Stimulated activated CD8-positive, alpha-beta memory T cell treated with anti-CD3 and anti-CD28 coated beads, Interleukin-2, amount 100 ng/mL, for 48 hours (primary cell): Measurements from ENCODE around the gene BCAM.

Experiments
- DNase-seq, 2 donors: peaks; one replicate each; pipeline ENCODE4 v3.0.0-alpha.2; 2020; ENCODE audit warnings: low read depth in 2 of 2

The BCAM gene

DNA sequence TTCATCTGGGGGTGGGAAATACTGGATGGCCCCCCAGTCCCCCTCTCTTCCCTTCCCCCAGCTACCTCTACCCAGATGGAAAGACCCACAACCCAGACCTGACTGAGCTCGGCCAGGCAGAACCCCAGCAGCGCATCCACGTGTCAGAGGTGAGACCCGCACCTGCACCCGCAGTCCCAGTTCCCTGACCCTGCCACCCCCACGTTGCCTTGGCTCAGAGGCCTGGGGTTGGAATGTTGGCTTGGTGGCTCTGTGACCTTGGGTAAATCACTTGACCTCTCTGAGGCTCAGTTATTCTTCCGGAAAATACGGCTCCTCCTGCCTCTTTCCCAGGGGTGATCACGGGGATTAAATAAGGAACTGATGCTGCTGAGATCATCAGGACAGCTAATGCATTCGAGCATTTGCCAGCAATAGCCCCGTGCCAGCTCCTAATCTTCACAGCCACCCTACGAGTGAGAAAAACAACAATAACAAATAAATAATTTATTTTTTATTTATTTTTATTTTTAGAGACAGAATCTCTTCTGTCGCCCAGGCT is 18.9 kb upstream of the BCAM start:
- no peak for DNase-seq

DNA sequence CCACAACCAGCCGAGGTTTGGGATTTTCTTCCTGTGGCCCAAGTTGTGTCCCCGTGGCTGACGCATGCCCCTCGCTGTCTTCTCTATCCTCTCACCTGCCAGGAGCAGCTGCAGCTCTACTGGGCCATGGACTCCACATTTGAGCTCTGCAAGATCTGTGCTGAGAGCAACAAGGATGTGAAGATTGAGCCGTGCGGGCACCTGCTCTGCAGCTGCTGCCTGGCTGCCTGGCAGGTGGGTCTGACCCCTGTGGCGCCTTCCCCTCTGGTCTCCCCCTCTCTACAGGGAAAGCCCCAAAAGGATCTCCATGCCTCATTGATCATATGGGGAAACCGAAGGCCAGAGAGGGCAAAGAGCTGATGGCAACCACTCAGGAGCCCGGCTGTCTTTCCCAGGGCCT is 16.6 kb upstream of the BCAM start:
- no peak for DNase-seq

DNA sequence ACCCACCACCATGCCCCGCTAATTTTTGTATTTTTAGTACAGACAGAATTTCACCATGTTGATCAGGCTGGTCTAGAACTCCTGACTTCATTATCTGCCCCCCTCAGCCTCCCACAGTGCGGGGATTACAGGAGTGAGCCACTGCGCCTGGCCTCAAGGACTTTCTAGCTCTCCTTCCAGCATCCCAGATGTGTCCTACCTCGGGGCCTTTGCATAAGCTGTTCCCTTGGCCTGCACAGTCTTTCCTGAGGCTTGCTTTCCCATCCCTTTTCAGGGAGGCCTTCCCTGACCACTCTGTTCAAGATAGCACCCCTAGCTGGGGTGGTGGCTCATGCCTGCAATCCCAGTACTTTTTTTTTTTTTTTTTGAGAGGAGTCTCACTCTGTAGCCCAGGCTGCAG is 14.3 kb upstream of the BCAM start:
- DNase-seq = no peak

DNA sequence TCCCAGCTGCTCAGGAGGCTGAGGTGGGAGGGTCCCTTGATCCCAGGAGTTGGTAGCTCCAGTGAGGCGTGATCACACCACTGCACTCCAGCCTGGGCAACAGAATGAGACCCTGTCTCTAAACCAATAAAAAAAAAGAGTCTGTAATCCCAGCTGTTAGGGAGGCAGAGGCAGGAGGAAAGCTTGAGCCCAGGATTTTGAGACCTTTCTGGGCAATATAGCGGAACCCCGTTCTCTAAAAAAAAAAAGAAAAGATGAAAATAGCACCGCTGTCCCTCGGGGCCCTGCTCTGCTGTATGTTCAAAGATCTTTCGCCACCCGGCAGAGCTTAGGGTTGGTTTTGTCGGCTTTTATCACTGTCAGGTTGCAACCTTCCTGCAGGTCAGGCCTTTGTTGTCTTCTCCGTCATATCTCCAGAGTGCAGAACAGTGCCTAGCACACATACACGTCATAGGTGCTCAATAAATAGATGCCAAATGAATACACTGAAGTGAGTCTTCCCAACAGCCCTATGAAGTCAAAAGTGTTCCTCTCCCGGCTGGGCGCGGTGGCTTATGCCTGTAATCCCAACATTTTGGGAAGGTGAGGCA is 13.4 kb upstream of the BCAM start:
- no peak for DNase-seq

DNA sequence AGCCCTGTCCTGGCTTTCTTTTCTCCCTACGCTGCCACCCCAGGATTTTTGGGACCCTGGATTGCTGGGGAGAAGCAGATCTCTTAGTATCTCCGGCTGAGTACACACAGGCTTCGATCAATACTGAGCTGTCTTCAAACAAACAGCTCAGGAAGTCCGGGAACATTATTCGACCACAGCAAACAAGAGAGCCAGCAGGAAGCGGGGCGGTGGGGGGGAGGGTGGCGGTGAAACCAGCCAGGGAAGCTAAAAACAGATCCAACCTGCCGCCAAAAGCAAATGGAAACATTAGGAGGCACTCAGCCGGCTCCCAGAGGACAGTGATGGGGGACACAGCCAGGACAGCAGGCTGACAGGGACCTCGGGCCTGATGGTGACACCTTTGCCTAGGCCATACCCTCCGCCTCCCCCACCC is 12.2 kb upstream of the BCAM start:
- DNase-seq = no peak

DNA sequence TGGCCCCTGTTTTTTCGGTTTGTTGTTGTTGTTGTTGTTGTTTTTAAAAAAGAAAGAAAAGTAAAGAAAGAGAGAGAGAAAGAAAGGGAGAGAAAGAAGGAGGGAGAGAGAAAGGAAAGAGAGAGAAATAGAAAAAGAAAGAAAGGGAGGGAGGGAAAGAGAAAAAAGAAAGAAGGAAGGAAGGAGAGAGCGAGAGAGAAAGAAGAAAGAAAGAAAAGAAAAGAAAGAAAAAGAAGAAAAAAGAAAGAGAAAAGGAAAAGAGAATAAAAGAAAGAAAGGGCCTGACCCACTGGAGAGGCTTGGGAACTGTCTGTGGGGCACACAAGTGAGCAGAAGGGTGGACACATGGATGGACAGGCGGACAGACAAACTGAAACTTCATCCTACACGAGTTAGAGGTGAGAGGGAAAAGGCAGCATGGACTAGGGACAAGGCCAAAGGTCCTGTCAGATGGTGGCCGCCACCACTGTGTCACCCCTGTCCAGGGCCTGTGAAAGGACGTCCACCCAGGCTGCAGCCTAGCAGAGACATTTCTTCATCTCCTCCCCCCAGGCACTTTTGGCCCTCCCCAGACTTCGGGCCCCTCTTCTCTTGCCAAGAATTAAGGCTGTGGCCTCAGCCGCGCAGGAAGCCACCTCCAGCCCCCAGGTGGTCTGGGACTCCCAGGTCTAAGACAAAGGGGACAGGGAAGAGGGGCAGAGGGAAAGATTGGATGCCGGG is 9.1 kb upstream of the BCAM start:
- DNase-seq = no peak

DNA sequence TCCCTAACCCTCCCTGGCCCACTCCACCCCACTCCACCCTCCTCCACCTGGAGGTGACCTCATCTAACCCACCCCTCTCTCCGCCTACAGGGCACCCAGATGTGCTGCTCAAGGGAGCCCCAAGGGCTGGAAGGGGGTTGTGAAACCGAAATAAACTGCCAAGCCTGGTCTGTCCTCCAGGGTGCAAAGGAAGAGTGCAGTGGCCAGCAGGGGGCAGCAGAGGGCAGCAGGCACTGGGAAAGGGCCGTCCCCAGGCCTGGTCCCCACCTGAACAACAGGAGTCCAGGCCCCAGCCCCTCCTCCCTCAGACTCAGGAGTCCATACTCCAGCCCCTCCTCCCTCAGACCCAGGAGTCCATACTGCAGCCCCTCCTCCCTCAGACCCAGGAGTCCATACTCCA is 8.4 kb upstream of the BCAM start:
- DNase-seq = peak; percentile 75 to 81

DNA sequence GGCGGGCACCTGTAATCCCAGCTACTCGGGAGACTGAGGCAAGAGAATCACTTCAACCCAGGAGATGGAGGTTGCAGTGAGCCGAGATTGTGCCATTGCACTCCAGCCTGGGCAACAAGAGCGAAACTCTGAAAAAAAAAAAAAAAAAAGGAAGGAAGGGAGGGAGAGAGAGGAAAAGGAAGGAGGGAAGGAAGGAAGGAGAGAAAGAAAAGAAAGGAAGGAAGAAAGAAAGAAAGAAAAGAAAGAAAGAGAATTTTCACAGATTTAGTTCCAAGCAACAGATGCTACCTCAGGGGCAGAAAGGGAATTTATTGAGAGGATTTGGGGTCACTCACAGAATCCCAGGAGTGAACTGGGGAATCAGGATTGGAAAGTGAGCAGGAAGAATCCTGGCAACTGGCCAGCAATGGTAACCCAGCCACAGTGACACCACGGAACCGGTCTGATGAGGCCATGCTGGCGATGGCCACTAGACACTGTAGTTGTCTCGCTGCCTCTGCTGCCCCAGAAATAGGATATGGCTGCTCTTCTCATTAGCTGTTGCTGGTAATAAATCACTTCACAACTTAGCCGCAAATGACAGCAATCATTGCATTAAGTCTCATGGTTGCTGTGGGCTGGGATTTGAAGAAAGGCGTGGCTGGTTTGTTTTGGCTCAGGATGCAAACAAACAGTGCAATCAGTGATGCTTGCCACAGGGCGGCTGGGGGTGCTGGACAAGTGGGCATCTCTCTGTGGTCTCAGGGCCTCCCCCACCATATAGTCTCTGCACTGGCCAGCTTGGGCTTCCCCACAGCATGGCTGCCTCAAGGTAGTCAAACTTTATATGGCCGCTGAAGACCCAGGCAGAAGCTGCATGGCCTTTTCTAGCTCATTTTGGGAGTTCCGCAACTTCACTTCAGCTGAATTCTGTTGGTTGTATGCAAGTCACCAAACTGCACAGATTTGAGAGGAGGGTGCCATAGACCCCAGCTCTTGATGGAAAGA is 5.2 kb upstream of the BCAM start:
- no peak for DNase-seq

DNA sequence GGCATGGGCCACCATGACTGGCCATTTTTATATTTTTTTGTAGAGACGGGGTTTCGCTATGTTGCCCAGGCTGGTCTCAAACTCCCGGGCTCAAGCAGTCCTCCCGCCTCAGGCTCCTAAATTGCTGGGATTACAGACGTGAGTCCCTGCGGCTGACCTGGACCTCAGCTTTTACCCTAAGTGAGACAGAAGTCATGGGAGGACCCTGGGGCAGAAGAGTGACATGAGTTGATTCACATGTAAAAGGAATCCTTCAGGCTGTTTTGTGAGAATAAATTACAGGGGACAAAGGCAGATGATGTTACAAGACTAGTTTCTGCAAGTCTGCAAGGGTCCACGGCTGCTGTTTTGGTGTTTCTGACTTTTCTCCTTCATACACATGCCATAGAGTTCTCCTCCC is 2.6 kb upstream of the BCAM start:
- DNase-seq = no peak

DNA sequence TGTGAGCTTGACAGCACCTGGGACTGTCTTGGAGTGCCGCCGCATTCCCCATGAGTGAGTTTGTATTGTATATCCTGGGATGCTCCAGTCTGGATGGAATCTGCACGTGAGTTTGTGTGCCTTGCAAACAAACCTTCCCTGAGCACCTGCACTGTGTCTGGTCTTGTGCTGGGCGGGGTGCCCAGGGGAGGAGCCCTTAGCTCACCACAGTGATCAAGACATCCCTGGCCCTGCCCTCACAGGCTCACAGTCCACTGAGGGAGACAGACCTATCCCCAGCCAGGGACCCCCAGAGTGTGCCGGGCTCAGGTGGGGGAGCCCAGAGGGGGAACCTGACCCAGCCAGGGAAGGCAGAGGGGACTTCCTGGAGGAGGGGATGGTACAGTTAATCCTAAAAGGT is 1.7 kb upstream of the BCAM start:
- no peak for DNase-seq

DNA sequence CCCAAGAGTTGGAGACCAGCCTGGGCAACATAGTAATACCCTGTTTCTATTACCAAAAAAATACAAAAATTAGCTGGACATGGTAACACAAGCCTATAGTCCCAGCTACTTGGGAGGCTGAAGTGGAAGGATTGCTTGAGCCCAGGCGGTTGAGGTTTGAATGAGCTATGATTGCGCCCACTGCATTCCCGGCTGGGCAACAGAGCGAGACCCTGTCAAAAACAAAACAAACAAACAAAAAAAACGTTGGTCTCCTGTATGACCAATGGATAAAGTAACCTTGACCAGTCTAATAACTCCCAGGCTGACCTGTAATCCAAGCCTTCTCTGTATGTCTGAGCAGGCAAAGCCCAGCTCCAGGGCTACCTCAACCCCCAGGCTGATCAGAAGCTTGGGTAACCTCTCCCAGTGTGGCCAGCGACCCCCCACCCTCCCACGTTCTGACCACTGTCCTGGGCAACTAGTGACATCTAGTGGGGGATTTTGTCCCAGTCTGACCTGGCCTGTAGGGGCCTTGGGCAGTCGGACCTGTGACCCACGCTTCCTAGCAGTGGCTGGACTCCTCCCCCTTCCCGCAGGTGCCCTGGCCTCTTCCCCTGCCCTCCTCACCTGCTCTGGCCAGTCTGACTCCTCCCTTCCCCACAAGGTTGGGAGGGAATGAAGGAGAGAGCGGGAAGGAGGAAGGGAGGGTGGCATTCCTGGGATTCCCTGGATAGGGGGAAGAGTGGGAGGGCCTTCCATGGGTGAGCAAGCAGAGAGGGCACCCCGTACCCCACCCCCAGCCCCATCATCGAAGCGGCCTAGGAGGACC is 1.0 kb upstream of the BCAM start:
- DNase-seq = no peak

DNA sequence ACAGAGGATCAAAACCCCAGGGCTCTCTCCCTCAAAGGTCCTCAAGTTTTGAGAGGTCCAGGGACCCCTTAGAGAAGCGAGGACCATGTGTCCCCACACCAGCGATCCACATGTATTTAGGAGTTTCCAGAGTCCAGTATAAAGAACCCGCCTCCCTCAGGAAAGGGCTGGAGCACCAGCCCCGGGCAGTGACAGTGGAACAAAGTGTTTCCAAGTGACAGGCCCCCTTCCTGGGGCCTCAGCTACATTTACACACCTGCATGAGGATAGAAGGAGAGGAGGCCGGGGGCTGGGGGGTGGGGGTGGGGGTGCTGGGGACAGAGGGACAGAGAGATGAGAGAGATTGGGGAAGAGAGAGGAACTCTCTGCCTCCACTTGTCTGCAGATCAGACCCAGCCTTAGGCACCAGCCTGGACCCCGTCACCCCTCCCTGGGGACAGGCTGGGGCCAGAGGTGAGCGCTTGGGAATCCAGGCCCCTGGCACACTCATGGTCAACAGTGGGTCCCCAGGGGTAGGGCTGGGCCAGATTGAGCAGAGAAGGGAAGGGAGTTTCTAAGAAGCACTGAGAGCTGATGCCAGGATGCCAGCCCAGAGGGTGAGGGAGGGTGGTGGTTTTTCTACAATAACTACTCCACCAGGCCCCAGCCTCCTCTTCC is 802 bp downstream of the BCAM start:
- DNase-seq = no peak

DNA sequence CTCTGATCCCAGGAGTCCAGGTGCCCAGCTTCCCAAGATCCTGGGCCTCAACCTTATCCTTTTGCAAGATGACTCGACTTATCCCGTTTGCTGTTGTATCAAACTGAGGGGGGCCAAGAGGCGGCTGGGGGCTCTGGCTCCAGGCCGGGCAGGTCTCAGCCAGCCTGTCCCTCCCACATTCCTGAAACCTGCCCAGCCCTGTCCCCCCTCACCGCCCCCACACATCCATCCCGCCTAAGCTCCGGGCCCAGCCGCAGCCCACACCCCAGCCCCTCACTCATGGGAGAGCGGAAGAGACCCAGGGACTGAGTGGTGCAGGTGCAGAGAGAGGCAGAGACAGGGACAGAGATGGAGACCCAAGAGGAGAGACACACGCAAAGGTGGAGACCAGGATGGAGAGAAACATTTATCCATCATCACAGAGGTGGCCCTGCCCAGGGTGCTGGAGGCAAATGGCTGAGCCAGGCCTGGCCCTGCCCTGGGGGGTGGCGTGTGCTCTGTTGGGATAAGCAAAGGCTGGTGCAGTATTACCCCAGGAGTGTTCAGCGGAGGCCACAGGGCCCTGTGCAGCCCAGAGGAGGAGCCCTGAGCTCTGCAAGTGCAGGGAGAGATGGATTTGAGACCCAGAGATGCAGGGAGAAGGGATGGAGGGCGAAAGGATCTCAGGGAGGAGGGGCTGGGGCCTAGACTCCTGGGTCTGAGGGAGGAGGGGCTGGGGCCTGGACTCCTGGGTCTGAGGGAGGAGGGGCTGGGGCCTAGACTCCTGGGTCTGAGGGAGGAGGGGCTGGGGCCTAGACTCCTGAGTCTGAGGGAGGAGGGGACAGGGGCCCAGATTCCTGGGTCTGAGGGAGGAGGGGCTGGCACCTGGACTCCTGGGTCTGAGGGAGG is 1.6 kb downstream of the BCAM start:
- no peak for DNase-seq

DNA sequence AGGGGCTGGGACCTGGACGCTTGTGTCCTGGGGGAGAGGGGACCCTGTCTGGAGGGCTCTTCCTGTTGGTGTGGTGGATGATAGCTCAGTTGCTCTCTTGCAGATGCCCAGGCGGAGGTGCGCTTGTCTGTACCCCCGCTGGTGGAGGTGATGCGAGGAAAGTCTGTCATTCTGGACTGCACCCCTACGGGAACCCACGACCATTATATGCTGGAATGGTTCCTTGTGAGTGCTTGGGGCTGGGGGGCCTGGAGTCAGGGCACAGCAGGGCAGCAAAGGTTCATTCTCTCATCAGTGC is 2.2 kb downstream of the BCAM start:
- no peak for DNase-seq

DNA sequence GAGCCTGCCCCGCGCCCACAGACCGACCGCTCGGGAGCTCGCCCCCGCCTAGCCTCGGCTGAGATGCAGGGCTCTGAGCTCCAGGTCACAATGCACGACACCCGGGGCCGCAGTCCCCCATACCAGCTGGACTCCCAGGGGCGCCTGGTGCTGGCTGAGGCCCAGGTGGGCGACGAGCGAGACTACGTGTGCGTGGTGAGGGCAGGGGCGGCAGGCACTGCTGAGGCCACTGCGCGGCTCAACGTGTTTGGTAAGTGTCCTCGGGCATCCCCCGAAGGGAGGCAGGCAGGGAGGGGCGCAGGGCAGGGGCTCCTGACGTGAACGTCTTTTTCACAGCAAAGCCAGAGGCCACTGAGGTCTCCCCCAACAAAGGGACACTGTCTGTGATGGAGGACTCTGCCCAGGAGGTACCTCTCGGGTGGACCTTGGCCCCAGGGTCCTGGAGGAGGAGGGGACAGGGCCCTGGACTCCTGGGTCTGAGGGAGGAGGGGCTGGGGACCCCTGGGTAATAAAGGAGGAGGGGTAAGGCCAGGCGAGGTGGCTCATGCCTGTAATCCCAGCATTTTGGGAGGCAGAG is 3.3 kb downstream of the BCAM start:
- DNase-seq = no peak

DNA sequence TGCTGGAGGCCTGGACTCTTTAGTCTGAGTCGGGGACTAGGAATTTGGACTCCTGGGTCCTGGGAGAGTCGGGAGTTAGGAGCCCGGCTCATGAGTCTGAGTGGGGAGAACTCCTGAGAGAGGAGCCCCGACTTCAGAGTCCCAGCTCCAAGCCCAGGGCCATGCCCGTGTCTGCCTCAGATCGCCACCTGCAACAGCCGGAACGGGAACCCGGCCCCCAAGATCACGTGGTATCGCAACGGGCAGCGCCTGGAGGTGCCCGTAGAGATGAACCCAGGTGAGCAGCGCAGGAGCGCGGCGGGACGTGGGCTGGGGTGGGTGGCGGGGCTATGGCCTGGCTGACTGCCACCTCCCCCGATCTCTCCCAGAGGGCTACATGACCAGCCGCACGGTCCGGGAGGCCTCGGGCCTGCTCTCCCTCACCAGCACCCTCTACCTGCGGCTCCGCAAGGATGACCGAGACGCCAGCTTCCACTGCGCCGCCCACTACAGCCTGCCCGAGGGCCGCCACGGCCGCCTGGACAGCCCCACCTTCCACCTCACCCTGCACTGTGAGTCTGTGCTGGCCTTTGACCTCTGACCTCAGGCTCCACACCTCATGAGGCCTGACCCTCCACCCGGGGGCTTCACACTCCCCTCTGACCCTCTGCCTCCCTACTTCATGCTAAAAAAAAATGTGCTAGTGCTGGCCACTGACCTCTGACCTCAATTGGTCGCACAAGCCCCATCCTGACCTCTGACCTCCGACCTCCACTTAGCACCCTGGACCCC is 4.4 kb downstream of the BCAM start:
- no peak for DNase-seq

DNA sequence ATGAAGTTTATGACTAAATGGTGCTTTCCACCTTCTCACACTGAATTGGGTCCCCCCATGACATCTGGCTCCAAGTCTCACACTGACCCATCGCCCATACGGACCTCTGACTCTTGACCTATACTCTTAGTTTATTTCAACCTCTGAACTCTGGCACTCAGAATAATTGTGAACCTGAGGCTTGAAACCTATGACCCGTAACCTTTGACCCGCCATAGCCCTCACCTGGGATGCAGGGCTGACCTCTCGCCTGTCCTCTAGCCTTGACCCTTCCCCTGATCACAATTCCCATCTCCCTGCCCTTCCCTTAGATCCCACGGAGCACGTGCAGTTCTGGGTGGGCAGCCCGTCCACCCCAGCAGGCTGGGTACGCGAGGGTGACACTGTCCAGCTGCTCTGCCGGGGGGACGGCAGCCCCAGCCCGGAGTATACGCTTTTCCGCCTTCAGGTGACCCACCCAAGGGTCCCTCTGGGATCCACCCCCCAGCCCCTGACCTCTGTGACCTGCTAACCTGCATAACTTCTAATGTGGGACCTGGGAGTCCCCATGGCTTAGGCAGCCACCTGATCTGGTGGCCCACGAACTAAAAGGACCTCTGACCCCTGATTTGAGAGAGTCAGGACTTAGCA is 5.1 kb downstream of the BCAM start:
- DNase-seq = no peak

DNA sequence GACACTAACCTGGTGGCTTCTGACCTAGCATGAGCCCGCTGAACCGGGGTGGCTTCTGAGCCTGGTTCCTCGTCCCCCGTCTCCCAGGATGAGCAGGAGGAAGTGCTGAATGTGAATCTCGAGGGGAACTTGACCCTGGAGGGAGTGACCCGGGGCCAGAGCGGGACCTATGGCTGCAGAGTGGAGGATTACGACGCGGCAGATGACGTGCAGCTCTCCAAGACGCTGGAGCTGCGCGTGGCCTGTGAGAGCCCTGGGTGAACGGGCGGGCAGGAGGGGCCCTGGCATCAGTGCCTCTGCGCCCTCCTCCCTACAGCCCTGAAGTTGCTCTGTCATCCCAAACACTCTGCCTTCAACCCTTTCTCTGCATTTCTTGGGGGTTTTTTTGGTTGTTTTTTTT is 5.6 kb downstream of the BCAM start:
- no peak for DNase-seq

DNA sequence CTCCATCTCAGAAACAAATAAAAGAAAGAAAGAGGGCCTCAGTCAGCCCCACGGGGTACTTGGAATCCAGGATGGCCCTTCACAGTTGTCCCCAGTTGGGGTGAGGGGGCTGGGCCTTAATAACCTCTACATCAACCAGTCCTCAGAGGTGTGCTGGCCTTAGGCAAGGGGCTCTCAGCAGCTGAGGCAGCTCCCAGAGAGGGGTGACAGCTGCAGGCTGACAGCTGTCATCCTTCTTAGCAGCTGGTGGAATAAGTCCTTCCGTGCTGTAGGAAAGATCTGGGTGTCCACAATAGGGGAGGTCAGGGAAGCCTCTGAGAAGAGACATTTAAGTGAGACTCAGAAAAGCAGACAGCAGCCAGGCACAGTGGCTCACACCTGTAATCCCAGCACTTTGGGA is 7.4 kb downstream of the BCAM start:
- DNase-seq = no peak
